ENCODE data around the gene AKAP14.

- TF ChIP-seq, protein P1, sequence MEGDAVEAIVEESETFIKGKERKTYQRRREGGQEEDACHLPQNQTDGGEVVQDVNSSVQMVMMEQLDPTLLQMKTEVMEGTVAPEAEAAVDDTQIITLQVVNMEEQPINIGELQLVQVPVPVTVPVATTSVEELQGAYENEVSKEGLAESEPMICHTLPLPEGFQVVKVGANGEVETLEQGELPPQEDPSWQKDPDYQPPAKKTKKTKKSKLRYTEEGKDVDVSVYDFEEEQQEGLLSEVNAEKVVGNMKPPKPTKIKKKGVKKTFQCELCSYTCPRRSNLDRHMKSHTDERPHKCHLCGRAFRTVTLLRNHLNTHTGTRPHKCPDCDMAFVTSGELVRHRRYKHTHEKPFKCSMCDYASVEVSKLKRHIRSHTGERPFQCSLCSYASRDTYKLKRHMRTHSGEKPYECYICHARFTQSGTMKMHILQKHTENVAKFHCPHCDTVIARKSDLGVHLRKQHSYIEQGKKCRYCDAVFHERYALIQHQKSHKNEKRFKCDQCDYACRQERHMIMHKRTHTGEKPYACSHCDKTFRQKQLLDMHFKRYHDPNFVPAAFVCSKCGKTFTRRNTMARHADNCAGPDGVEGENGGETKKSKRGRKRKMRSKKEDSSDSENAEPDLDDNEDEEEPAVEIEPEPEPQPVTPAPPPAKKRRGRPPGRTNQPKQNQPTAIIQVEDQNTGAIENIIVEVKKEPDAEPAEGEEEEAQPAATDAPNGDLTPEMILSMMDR (IDR thresholded peaks at IDR 0.05) = no peak
- TF ChIP-seq POLR2AphosphoS5 (IDR thresholded peaks at IDR 0.05; ENCODE audit: insufficient read depth in 1 of 2, low read depth in 1 of 2) (no peak), POLR2A (IDR thresholded peaks at IDR 0.05) (no peak)
Measured at GRCh38 chrX:119954374-119954773, 58.7 kb downstream of the AKAP14 start.
